Measurements from ENCODE around the gene NOS1.
"Not testable (repeated sequence)": the region's sequence is repeated elsewhere in the genome, so short reads cannot be mapped to it uniquely, and the experiment has no call there.

The NOS1 gene

GRCh38 chr12:117361347-117361751 is at the start of gene NOS1:
TSS of gene NOS1 (minus strand) at chr12:117361626. CDS start at chr12:117331069, 30,557 bp downstream.
- no peak for DNase-seq

DNA sequence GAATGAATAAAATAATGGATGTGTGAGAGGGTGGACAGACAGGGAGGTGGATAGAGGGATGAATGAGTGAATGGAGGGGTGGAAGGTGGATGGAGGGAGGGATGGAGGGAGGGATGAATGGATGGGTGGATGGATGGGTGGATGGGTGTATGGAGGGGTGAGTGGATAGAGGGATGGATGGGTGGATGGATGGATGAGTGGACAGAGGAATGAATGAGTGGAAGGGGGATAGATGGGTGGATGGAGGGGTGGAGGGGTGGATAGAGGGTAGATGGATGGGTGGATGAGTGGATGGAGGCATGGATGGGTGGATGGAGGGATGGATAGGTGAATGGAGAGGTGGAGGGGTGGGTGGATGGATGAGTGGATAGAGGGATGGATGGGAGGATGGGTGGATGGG is 47.9 kb upstream of the NOS1 start:
- DNase-seq: no peak

DNA sequence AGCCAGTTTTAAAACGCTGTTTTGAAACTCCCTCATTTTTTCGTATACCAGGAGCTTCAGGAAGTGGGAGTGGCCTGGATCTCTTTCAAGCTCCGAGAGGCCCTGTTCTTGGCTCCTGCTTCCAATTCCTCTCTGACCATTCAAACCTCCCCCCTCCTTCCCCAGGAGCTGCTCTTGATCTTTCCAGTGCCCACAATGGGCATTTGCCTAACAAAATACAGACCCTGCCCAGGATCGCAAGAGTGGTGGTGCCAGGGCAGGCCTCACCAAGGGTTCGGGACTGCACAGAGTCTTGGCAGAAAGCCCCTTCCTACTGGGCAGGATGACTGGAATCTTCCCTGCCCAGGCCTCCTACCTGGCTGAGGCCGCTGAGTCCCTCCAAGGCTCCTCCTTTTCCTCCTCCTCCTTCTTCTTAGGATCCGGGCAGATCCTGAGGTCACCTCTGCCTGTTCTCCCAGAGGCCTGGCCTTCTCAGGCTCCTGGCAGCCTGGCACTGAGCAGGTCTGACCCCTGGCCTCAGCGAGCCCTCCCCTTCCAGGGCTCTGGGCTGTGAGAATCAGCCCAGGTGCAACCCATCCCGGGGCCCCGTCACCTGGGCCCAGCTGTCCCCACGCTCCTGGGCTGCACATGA is 46.9 kb upstream of the NOS1 start:
- DNase-seq: peak; percentile 43

GRCh38 chr12:117404940-117405339 is 43.5 kb upstream of the NOS1 start:
- DNase-seq: no peak

DNA sequence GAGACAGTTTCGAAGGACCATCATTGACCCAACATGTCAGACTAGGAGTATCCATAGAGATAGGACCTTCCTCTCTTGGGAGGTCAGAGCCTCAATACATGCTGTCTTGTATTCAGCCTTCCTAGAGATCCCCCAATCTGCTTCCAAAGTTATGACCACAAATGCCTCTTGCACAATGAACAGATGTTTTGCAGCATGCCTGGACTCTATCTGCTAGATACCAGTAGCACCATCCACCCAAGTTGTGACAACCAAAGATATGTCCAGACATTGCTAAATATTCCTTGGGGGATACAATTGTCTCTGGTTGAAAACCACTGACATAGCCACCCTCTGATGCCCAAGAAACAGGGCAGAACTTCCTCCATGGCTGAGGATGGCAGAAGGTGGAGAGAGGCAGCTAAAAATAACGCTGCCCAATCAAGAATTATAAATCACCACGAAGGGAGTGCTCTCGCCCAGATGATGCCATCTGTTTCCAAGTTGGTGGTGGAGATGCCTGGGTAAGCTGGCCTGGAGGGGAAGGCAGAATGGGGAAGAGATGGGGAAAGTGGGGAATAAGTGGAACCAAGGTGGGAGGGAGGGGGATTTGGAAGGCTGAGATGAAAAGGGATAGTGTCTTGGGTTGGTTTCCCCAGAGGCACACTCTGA is 42.9 kb upstream of the NOS1 start:
- no peak for DNase-seq

DNA sequence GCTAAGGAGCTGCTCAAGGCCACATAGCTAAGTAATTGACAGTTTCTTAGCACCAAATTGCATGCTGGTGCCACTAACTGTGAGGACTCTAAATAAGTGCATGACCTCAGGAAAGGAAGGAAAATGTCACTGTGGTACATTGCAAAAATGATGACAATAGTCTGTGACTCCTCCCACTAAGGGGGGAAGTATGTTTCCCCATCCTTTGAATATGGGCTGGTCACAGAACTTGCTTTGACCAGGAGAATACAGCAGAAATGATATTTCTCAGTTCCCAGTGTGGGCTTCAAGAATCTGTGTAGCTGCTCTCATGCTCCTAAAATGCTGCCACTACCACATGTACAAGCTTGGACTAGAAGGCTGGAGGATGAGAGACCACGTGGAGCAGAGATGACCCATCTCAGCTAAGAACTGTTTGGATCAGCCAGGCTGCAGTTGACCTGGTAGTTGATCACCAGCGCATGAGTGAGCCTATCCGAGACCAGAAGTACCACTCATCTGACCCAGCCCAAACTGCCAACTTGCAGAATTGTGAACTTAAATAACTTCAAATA is 42.2 kb upstream of the NOS1 start:
- no peak for DNase-seq

- no peak for DNase-seq
These were observed 40.9 kb upstream of the NOS1 start for GRCh38 chr12:117402363-117402762.

DNA sequence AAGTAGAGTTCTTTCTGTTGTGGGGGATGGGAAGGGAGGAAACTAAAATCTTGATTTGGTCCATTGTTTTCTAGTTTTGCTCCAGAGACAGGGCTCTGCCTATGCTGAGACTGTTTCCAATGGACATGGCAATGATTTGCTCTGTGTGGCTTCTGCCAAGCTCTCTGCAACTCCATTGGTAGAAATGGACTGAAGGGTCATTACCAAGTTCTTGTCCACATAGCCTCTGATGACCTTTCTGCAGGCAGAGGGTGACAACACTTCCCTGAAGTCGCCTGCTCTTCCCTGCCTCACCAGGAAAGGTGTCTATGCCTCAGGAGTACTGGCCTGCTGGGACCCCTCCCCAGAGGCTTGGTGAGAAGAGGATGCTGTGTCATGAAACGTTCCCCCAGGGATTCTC is 39.5 kb upstream of the NOS1 start:
- DNase-seq: no peak

GRCh38 chr12:117398482-117398881 is 37.1 kb upstream of the NOS1 start:
- not testable (repeated sequence) for DNase-seq

- DNase-seq: no peak
These were observed 34.3 kb upstream of the NOS1 start for GRCh38 chr12:117395766-117396165.

GRCh38 chr12:117394491-117394890 is 33.1 kb upstream of the NOS1 start:
- DNase-seq: no peak

DNA sequence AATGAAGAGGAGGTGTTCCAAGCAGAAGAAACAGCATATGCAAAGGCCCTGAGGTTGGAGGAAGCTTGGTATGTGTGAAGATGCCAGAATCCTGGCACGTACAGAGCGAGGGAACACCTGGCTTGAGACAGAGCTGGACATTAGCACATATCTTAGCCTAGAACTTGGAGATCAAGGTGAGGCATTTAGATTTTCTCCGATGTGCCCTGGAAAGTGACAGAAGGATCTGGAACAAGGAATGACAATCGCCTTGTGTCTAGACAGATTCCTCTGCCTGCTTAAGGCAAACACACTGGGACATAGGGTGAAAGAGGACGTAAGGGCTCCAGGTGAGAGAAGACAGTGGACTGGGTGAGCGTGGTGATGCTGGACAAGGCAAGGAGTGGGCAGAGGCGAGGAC is 32.2 kb upstream of the NOS1 start:
- no peak for DNase-seq

GRCh38 chr12:117390866-117391265 is 29.4 kb upstream of the NOS1 start:
- no peak for DNase-seq

DNA sequence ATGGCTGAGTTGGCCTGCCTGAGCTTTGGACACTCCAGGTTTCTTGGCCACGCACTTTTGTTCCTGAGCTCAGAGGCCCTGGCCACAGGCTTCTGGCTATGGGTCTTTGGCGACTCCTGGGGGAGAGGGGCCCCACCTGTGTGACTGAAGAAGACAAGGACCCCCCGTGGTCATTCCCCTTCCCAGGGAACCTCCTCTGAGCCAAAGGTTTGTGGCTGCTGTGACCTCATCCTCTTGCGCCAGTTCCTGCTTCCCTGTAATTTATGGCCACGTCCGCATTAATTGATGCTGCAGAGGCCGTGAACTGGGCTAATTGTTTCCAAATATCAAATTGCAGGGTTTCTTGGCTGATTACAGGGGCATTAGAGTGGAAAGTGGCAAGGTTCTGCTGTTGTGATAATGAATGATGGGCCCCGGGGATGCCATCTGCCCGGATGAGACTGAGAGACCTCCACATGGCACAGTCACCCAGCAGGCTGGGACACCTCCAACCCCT is 27.6 kb upstream of the NOS1 start:
- DNase-seq: no peak

GRCh38 chr12:117387832-117388231 is 26.4 kb upstream of the NOS1 start:
- DNase-seq: no peak

DNA sequence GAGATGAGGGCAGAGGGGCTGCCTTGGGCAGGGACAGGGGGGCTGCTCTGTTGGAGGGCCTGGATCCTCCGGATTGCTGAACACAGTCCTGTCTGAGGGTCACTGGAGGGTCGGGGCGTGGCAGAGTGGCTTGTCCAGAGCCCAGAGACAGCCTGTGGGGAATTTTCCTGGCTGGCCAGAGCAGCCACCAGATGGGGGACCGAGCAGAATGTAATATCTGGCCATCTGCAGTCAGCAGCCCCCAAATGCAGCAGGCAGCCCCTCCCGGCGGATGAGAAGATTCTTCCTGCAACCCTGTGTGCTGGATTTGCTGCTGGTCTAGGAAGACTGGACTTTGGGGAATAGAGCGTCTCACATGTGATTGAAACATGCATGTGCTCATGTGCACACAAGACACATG is 23.3 kb upstream of the NOS1 start:
- no peak for DNase-seq

DNA sequence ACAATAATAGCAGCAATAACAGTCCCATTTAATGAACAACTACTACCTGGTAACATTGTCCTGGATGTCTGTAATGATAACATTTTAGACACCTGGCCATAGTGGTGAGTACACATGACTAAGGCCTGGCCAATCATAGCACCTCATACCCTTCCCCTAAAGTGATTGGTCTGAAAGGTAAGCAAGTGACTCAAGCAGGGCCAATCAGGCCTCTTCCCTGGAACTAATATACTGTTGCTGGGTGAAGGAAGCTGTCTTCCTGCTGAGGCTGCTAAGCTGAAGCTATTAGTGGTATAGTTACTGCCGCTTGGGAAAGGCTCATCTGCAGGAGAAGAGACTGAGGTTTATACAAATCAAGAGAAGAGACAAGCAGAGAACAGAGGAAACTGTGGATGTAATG is 18.7 kb upstream of the NOS1 start:
- no peak for DNase-seq

- DNase-seq: no peak
These were observed 16.3 kb upstream of the NOS1 start for GRCh38 chr12:117377758-117378157.

- DNase-seq: no peak
These were observed 9.2 kb upstream of the NOS1 start for GRCh38 chr12:117370588-117370987.

DNA sequence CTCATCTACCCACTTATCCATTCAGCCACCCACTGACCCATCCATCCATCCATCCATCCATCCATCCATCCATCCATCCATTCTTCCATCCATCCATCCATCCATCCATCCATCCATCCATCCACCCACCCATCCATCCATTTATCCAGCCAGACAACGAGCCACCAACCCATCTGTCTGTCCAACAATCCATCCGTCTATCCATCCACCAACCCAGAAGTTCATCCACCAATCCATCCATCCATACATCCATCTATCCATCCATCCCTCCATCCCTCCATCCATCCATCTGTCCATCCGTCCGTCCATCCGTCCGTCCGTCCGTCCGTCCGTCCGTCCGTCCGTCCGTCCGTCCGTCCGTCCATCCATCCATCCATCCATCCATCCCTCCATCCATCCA is 8.6 kb upstream of the NOS1 start:
- DNase-seq: not testable (repeated sequence)

DNA sequence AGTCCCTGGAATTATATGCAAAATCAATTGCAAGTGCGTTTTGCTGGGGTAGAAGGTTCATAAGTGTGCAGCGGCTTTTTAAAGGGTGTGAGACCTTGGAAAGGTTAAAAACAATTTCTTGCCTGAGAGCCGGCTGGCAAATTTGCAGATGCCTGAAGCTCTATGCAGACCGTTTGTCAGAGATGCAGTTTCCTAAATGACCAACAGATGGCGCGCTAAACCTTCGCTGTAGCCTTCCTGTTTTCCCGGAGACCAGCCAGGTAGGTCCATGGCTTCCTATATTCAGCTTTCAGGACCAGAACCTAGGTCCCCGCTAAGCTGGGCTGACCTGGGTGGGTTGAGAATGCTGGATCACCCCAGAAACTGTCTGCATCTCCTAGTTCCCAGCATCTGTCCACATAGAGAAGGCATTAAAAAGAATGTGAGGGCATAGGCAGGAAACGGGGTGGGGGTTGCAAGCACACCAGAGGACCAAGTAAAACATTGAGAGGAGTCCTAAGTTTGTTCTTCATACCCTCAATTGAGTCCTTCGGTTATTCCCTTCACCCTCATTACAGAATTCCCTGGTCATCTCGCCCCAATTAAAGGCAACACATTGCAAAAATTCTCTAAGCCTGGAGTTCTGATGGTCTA is 5.7 kb upstream of the NOS1 start:
- peak; percentile 61 for DNase-seq

- no peak for DNase-seq
These were observed 3.7 kb upstream of the NOS1 start for GRCh38 chr12:117365049-117365616.

GRCh38 chr12:117363953-117364486 is 2.6 kb upstream of the NOS1 start:
- DNase-seq: no peak
